ENCODE data around the gene KCNH6.

DNA sequence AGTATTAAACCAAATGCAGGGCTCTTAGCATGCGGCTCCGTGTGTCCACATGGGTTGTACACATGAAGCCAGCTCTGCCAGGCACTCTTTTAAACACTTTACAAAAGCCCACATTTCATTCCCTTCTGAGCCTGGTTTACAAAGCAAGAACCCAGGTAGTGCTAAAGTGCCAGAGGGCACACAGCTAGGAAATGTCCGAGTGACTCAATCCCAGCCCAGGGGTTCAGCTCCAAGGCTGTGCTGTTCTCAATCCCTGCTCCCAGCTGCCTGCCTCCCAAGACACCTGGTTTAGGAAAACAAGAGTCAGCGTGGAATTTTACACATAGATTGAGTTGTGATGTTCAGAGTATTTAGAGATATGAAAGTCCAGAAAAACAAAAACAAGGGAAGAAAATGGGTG lies 13.8 kb downstream of the KCNH6 start:
- no peak for TF ChIP-seq TAF1 (IDR thresholded peaks at IDR 0.05; ENCODE audit: borderline replicate concordance, low read depth, low read length)
- TF ChIP-seq POLR2A (IDR thresholded peaks at IDR 0.05; ENCODE audit: low read depth, low read length) = no peak
- no peak for TF ChIP-seq POLR2AphosphoS5 (IDR thresholded peaks at IDR 0.05; ENCODE audit: low read depth, low read length)
